Liver (tissue), 3 donors: Measurements from ENCODE around the gene GPR4.

ENCODE experiments used
- ATF3 ChIP-seq: IDR thresholded peaks from 2 replicates; pipeline ENCODE4 v1.6.1; 2016; ENCODE audit warnings: antibody characterized with exemption
- GABPA ChIP-seq, 2 donors: IDR thresholded peaks in 1 of 2; conservative IDR thresholded peaks in 1 of 2; 2 replicates each; pipeline ENCODE4 v1.6.1; 2016; ENCODE audit warnings: antibody characterized with exemption in 2 of 2, mild to moderate bottlenecking in 1 of 2, moderate library complexity in 1 of 2
- JUND ChIP-seq, 2 donors: IDR thresholded peaks; 2 replicates each; pipeline ENCODE4 v1.6.1; 2016; ENCODE audit warnings: antibody characterized with exemption in 2 of 2
- REST ChIP-seq: IDR thresholded peaks from 2 replicates; pipeline ENCODE4 v1.6.1; 2016; ENCODE audit warnings: antibody characterized with exemption, mild to moderate bottlenecking
- RXRA ChIP-seq, 2 donors: IDR thresholded peaks; 2 replicates each; pipeline ENCODE4 v1.6.1; 2017 to 2018; ENCODE audit warnings: antibody characterized with exemption in 2 of 2, mild to moderate bottlenecking in 1 of 2
- SP1 ChIP-seq: IDR thresholded peaks from 2 replicates; pipeline ENCODE4 v1.6.1; 2018; ENCODE audit warnings: antibody characterized with exemption, mild to moderate bottlenecking
- YY1 ChIP-seq: IDR thresholded peaks from 2 replicates; pipeline ENCODE4 v1.6.1; 2016; ENCODE audit warnings: antibody characterized with exemption, mild to moderate bottlenecking
- TF ChIP-seq, protein P1 (sequence below): fragments of 150-350 bp; IDR thresholded peaks from 2 replicates; pipeline ENCODE4 v1.5.1; 2017; ENCODE audit warnings: improper control_type of control experiment, low read depth, low read length; ENCODE audit not compliant: missing input control
- TF ChIP-seq, protein P2 (sequence below): IDR thresholded peaks from 2 replicates; pipeline ENCODE4 v1.6.1; 2016; ENCODE audit warnings: antibody characterized with exemption
- TF ChIP-seq, protein P3 (sequence below): IDR thresholded peaks from 2 replicates; pipeline ENCODE4 v1.6.1; 2016; ENCODE audit warnings: antibody characterized with exemption
- donor health status: healthy.
- donor health status: healthy.

GRCh38 chr19:45636275-45636674 lies 34.3 kb upstream of the GPR4 start:
- TF ChIP-seq, protein P1, sequence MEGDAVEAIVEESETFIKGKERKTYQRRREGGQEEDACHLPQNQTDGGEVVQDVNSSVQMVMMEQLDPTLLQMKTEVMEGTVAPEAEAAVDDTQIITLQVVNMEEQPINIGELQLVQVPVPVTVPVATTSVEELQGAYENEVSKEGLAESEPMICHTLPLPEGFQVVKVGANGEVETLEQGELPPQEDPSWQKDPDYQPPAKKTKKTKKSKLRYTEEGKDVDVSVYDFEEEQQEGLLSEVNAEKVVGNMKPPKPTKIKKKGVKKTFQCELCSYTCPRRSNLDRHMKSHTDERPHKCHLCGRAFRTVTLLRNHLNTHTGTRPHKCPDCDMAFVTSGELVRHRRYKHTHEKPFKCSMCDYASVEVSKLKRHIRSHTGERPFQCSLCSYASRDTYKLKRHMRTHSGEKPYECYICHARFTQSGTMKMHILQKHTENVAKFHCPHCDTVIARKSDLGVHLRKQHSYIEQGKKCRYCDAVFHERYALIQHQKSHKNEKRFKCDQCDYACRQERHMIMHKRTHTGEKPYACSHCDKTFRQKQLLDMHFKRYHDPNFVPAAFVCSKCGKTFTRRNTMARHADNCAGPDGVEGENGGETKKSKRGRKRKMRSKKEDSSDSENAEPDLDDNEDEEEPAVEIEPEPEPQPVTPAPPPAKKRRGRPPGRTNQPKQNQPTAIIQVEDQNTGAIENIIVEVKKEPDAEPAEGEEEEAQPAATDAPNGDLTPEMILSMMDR: no peak
- TF ChIP-seq REST (no peak), JUND (IDR thresholded peaks at IDR 0.05) (no peak), GABPA (IDR thresholded peaks at IDR 0.05 in 1 of 2, conservative IDR thresholded peaks at IDR 0.05 in 1 of 2) (no peak), YY1 (no peak), ATF3 (no peak), SP1 (no peak), RXRA (IDR thresholded peaks at IDR 0.05) (no peak)
- TF ChIP-seq, protein P2, sequence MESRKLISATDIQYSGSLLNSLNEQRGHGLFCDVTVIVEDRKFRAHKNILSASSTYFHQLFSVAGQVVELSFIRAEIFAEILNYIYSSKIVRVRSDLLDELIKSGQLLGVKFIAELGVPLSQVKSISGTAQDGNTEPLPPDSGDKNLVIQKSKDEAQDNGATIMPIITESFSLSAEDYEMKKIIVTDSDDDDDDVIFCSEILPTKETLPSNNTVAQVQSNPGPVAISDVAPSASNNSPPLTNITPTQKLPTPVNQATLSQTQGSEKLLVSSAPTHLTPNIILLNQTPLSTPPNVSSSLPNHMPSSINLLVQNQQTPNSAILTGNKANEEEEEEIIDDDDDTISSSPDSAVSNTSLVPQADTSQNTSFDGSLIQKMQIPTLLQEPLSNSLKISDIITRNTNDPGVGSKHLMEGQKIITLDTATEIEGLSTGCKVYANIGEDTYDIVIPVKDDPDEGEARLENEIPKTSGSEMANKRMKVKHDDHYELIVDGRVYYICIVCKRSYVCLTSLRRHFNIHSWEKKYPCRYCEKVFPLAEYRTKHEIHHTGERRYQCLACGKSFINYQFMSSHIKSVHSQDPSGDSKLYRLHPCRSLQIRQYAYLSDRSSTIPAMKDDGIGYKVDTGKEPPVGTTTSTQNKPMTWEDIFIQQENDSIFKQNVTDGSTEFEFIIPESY: no peak
- TF ChIP-seq, protein P3, sequence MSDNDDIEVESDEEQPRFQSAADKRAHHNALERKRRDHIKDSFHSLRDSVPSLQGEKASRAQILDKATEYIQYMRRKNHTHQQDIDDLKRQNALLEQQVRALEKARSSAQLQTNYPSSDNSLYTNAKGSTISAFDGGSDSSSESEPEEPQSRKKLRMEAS: no peak
